Transverse colon (tissue), 4 donors: ENCODE results near the gene ZNF672.

Experiments used
- CTCF ChIP-seq, 5 experiments: fragments of 200-600 bp in 3 of 5; fragments of 450-650 bp in 2 of 5; sonication (generic) in 3 of 5; IDR thresholded peaks; 1 replicate in 2 of 5; 2 replicates in 3 of 5; pipeline ENCODE4 v1.5.1; 2016 to 2017; ENCODE audit warnings: antibody characterized with exemption in 5 of 5, inconsistent platforms in 3 of 5, mild to moderate bottlenecking in 2 of 5, moderate library complexity in 1 of 5
- POLR2AphosphoS5 ChIP-seq, 3 donors: sonication (generic); formaldehyde crosslinking; IDR thresholded peaks; one replicate each; pipeline ENCODE4 v1.6.1; 2016; ENCODE audit warnings: antibody characterized with exemption in 3 of 3

GRCh38 chr1:248821641-248822040 is 16.4 kb upstream of the ZNF672 start:
- TF ChIP-seq CTCF (IDR thresholded peaks at IDR 0.05) (no peak), POLR2AphosphoS5 (IDR thresholded peaks at IDR 0.05) (no peak)
